ENCODE results near the gene SSBP3. TPM values are rescaled to one million over a fixed set of nuclear protein-coding genes. Genes with fewer than 3 reads are reported as not detected.

SSBP3 gene
- total and polyA plus RNA-seq, 2 experiments from 2014 or later = 47.4 to 68.6 TPM

GRCh38 chr1:54405898-54406293 lies 298 bp downstream of the SSBP3 start:
- Histone ChIP-seq H3K27me3 (ENCODE audit: insufficient read depth) (no peaks in the 10 kb centered on the region), H3K27ac (ENCODE audit: low read depth) (no peak overlapping the region), H3K4me3 (peak overlapping the region; percentile 98; the same call in 1 of the 2 replicates), H4K20me1 (replicated peaks; ENCODE audit: insufficient read depth) (peaks cover 37% of the 10 kb centered on the region), H3K4me1 (ENCODE audit: insufficient read depth) (peaks cover 56% of the 10 kb centered on the region), H3K36me3 (ENCODE audit: insufficient read depth) (peaks cover 19% of the 10 kb centered on the region), H3K79me2 (replicated peaks; ENCODE audit: insufficient read depth) (peaks cover 46% of the 10 kb centered on the region), H3K4me2 (no peak overlapping the region), H3K9me2 (ENCODE audit: insufficient read depth) (no peaks in the 10 kb centered on the region), H2AFZ (no peak overlapping the region), H3F3A (replicated peaks; ENCODE audit: low read depth) (no peaks in the 10 kb centered on the region; the same call in none of the 2 replicates)
- DNase-seq (ENCODE audit: low spot score) = peak; percentile 54
- Mint-ChIP-seq H3K27me3 (ENCODE audit: insufficient read depth, low read depth, poor library complexity) (peaks cover 19% of the 10 kb centered on the region), H3K4me1 (peaks cover 69% of the 10 kb centered on the region), H3K4me3 (peak overlapping the region; percentile 57; the same call in 2 of the 3 replicates), H3K27ac (no peak overlapping the region), H3K9me3 (no peaks in the 10 kb centered on the region), H3K36me3 (ENCODE audit: low read depth) (peaks cover 39% of the 10 kb centered on the region)
- no peak for ATAC-seq
- TF ChIP-seq ZNF462 (CRISPR knock-in tag; IDR thresholded peaks at IDR 0.05) (no peak), POLR2AphosphoS5 (IDR thresholded peaks at IDR 0.05; ENCODE audit: low read depth) (no peak), CTCF (conservative IDR thresholded peaks at IDR 0.05; ENCODE audit: low read depth in 2 of 2) (no peak), CREB1 (CRISPR knock-in tag; IDR thresholded peaks at IDR 0.05; ENCODE audit: low read depth) (no peak), ETS1 (IDR thresholded peaks at IDR 0.05) (no peak)
